Psoas muscle (tissue), 8 donors: Measurements from ENCODE around the gene PTPRK. TPM values are rescaled to one million over a fixed set of nuclear protein-coding genes. Genes with fewer than 3 reads are reported as not detected.

Source experiments
- ATAC-seq, 4 donors: fragments of 200-7000 bp; cut with Tn5 transposase; one replicate each; pipeline ENCODE4 v1.9.1; 2020; ENCODE audit warnings: moderate library complexity in 3 of 4, mild to moderate bottlenecking in 2 of 4
- DNase-seq, 2 donors: peaks; one replicate each; pipeline ENCODE4 v3.0.0-alpha.2; 2020
- H3K27ac ChIP-seq: fragments of 200-600 bp; one replicate; pipeline ENCODE4 v1.8.0; 2022
- H3K27me3 ChIP-seq, 3 donors: fragments of 200-600 bp in 1 of 3; one replicate each; pipeline versions ENCODE4 v1.6.1 to v1.8.0; 2013 to 2022; ENCODE audit warnings: low read length in 2 of 3, mild to moderate bottlenecking in 2 of 3, moderate library complexity in 1 of 3; ENCODE audit not compliant: insufficient read depth in 3 of 3
- H3K36me3 ChIP-seq, 2 donors: fragments of 200-600 bp in 1 of 2; one replicate each; pipeline versions ENCODE4 v1.6.1 to v1.8.0; 2013 to 2022; ENCODE audit warnings: low read depth in 1 of 2, mild to moderate bottlenecking in 1 of 2, moderate library complexity in 1 of 2; ENCODE audit not compliant: insufficient read depth in 1 of 2
- H3K4me1 ChIP-seq: fragments of 200-600 bp; one replicate; pipeline ENCODE4 v1.8.0; 2022
- H3K4me3 ChIP-seq: fragments of 200-600 bp; one replicate; pipeline ENCODE4 v1.8.0; 2022; ENCODE audit warnings: mild to moderate bottlenecking
- H3K9me3 ChIP-seq: fragments of 200-600 bp; one replicate; pipeline ENCODE4 v1.8.0; 2022
- WGBS, 3 donors: extraction: QIAGEN DNeasy Blood & Tissue Kit; methylation state at CpG; one replicate each; pipeline versions ENCODE4 v1.1.6 to v1.1.7; 2013; 5-methylcytosine and 5-hydroxymethylcytosine counted together
- intact Hi-C, 2 donors: fragments of 100-400 bp; cut with DNase I; formaldehyde crosslinking; loops; one replicate each; pipeline versions ENCODE4 v1.11.0 to v1.14.2; 2022
- long read RNA-seq, 2 donors: library from polyadenylated mRNA; unstranded; transcript quantifications; one replicate each; pipeline ENCODE4 v2.0.0, GENCODE V29; 2021
- polyA plus RNA-seq, 3 donors: library from polyadenylated mRNA; stranded (reverse); fragments of 200-250 nt; gene quantifications; one replicate each; pipeline ENCODE4 v1.2.3, GENCODE V29; 2013
- total RNA-seq, 4 donors: library from RNA; stranded (reverse); fragmentation: NEBNext Ultra II Directional in 2 of 4; extraction: Animal tissue kit (Norgen Biotek cat#: 25700) in 2 of 4; gene quantifications; one replicate each; pipeline versions ENCODE4 v1.2.1 to v1.2.4, GENCODE V29; 2021 to 2023
- TF ChIP-seq, protein P1 (sequence below): fragments of 200-600 bp; IDR thresholded peaks from one replicate; pipeline ENCODE4 v1.8.0; 2022; ENCODE audit warnings: antibody characterized with exemption
- donor health status: healthy with polysubstance abuse.
- donor health status: DM: no; HTN: no; CAD: no; lungs with moderate emphysema.
- donor health status: Bipolar disorder and iron deficiency.
- donor health status: healthy.
- donor health status: DM: yes; HTN: yes; CAD: no.
- donor health status: DM: no; HTN: no; CAD: no.
- donor health status: DM: no; HTN: no; CAD: no.
- donor health status: DM: yes; HTN: yes; CAD: no.

Gene PTPRK
- 10 to 100 TPM in 1 of 4 donors, 1 to 10 TPM in 3; 9.1 to 10.6 (median 9.3) TPM for total RNA-seq
- polyA plus RNA-seq, result 1 to 10 TPM; 3.2 to 4.6 (median 3.5) TPM
- long read RNA-seq, donor 1, partial matches to known transcripts, result 2 of 4 reads
- long read RNA-seq, donor 1, other reads (novel, unspliced or antisense), result 2 of 4 reads
- long read RNA-seq, donor 2, full-length matches to known transcripts, result 4 of 22 reads
- long read RNA-seq, donor 2, partial matches to known transcripts, result 8 of 22 reads
- long read RNA-seq, donor 2, other reads (novel, unspliced or antisense), result 10 of 22 reads

DNA sequence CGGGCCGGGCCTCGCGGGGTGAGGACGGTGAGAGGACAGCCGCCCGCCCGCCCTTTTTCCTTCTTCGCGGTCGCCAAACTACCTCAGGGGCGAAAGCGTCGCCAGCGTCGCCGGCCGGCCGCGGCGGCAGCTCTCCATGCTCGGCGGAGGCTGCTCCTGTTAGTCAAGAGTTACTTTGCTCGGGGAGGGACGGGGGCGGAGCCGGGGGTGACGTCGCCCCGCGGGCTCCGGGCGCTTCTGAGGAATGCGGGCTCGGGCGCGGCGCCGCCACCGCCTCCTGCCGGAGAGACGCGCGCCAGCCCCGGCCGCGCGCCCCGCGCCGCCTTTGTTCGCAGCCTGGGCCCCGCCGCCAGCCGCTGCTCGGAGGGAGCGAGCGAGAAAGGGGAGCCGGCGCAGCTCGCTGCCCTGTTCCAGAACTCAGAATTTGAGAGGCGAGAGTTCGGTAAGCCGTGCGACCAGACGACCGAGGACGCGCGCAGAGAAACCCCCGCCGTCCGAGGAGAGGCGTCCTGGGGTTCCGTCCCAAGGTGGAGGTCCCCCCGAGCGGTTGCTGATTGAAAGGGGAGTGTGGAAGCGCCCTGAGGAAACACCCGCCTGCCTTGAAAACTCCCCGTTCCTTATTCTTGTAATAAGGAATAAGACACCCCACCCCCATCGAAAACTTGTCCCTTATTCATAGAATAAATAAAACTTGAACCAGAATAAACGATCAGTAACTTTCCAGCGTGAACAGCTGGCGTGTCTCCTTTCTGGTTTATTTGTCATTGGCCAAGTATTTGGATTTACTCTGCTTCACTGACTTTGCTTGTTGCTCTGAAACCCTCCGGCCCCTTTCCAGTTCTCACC lies at the start of gene PTPRK:
PTPRK (minus strand) TSS at position 164 of the 846 bp plus-strand sequence. CDS start 241 bp downstream, outside the sequence.
- Histone ChIP-seq H3K27me3 (no peaks in the 10 kb centered on the region), H3K4me1 (peaks cover 11% of the 10 kb centered on the region), H3K36me3 (no peaks in the 10 kb centered on the region), H3K27ac (peak within 1 kb of the TSS; percentile 91), H3K4me3 (peak within 1 kb of the TSS; percentile 91), H3K9me3 (no peaks in the 10 kb centered on the region)
- ATAC-seq, result peak; percentile 94 to 96 (median 95)
- TF ChIP-seq, protein P1, sequence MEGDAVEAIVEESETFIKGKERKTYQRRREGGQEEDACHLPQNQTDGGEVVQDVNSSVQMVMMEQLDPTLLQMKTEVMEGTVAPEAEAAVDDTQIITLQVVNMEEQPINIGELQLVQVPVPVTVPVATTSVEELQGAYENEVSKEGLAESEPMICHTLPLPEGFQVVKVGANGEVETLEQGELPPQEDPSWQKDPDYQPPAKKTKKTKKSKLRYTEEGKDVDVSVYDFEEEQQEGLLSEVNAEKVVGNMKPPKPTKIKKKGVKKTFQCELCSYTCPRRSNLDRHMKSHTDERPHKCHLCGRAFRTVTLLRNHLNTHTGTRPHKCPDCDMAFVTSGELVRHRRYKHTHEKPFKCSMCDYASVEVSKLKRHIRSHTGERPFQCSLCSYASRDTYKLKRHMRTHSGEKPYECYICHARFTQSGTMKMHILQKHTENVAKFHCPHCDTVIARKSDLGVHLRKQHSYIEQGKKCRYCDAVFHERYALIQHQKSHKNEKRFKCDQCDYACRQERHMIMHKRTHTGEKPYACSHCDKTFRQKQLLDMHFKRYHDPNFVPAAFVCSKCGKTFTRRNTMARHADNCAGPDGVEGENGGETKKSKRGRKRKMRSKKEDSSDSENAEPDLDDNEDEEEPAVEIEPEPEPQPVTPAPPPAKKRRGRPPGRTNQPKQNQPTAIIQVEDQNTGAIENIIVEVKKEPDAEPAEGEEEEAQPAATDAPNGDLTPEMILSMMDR, result peak; percentile 75
- peak; percentile 94 to 96 for DNase-seq
- WGBS, 3 donors, result 0 to 1% (median 0%) methylated on average over 41 to 85 of the region's 85 CpGs
- intact Hi-C loops, result no loop called here

DNA sequence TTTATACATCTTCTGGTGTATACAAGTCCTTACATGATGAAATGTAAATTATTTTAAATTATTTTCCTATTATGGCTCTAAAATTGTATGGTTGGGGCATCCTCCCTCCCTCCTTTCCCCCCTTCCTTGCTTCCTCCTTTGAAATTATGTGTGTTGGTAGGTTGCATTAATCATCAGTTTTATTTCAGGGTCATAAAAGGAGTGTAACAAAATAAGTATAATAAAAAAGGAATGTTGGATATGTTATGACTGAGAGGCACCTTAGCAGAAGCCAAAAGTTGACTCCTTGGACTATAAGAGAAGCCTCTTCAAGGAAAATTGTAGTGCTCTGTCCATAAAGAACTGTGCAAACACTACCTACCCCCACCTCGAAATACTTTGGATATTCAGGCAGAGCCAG lies 46.6 kb upstream of the PTPRK start:
- no peak overlapping the region for H3K27ac ChIP-seq
- intact Hi-C loops, result no loop called here
- TF ChIP-seq, protein P1, result no peak
- H3K27me3 ChIP-seq, result no peaks in the 10 kb centered on the region
- 64 to 79% (median 65%) methylated on average over 1 of the region's 1 CpG for WGBS, 3 donors
- H3K9me3 ChIP-seq, result no peaks in the 10 kb centered on the region
- H3K36me3 ChIP-seq, result no peaks in the 10 kb centered on the region
- DNase-seq, result no peak
- ATAC-seq, result no peak
- H3K4me3 ChIP-seq, result no peak overlapping the region
- no peaks in the 10 kb centered on the region for H3K4me1 ChIP-seq

DNA sequence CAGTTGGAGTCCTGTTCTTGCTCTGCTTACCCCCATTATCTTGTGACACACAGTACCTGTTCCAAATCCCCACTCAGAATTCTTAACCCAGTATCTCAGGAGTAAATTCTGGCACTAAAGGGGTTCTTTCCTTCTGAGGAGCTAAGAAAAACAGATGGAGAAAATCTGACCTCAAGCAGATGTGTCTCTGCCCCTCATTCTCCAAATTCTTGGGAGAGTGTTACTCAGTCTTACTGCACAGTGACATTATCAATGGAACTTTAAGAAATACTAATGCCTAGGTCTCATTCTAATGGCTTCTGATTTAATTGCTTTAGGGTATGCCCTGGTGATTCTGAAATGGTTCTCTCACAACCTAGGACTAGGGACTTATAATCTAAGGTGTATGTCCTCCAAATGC lies 40.6 kb upstream of the PTPRK start:
- intact Hi-C loops, result no loop called here
- H3K36me3 ChIP-seq, result no peaks in the 10 kb centered on the region

DNA sequence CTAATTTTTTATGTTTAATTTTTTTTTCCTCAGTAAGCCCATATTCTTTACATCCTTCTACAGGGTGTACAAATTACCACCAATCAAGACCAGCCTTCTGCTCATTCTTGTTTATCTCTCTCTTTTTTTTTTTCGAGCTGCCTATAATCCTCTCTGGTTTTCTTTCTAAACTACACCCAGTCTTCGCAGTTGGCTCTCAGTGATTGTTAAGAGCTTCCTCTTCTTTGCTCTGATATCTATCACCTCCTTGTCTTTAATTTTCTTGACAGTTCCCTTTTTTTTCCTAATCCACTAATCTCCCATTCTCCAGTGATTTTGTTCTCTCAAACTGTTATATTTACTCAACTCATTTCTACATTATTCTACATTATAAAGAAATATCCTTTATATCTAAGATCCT lies 38.5 kb upstream of the PTPRK start:
- TF ChIP-seq, protein P1, result no peak
- intact Hi-C loops, result no loop called here
- no peaks in the 10 kb centered on the region for H3K4me1 ChIP-seq
- H3K27me3 ChIP-seq, result peaks cover 0 to 2% (median 0%) of the 10 kb centered on the region in 3 donors
- H3K4me3 ChIP-seq, result no peak overlapping the region
- WGBS, 3 donors, result 84 to 90% (median 89%) methylated on average over 2 of the region's 2 CpGs
- ATAC-seq (no peak), DNase-seq (no peak)
- H3K27ac ChIP-seq, result no peak overlapping the region
- H3K36me3 ChIP-seq, result no peaks in the 10 kb centered on the region
- no peaks in the 10 kb centered on the region for H3K9me3 ChIP-seq

More for the DNA sequence above, 40.6 kb upstream of the PTPRK start:
- Histone ChIP-seq H3K4me3 (no peak overlapping the region), H3K9me3 (no peaks in the 10 kb centered on the region), H3K4me1 (no peaks in the 10 kb centered on the region), H3K27me3 (peaks cover 0 to 2% (median 0%) of the 10 kb centered on the region in 3 donors), H3K27ac (no peak overlapping the region)
- DNase-seq (no peak), ATAC-seq (no peak)
- TF ChIP-seq, protein P1, result no peak
